ENCODE measurements around the gene CR2.

- no peak for TF ChIP-seq REST (IDR thresholded peaks at IDR 0.05; ENCODE audit: low read depth, low read length)
- no peak for TF ChIP-seq EP300 (IDR thresholded peaks at IDR 0.05; ENCODE audit: borderline replicate concordance in 1 of 2, low read depth in 1 of 2, low read length in 1 of 2)
- no peak for TF ChIP-seq CTCF (IDR thresholded peaks at IDR 0.05)
Measured at GRCh38 chr1:207474210-207474609, 20.1 kb downstream of the CR2 start.

Measured in SK-N-SH (cell line).